Glomerular visceral epithelial cell (primary cell): ENCODE data around the gene SARNP.
"Not testable (repeated sequence)": the region's sequence is repeated elsewhere in the genome, so short reads cannot be mapped to it uniquely, and the experiment has no call there.

Experiments
- DNase-seq: peaks from one replicate; pipeline ENCODE4 v3.0.0-alpha.2; 2016; ENCODE audit errors: extremely low spot score

Gene SARNP

GRCh38 chr12:55797068-55797467, 20.5 kb downstream of the SARNP start:
- peak; percentile 16 for DNase-seq

- no peak for DNase-seq
These were observed 21.6 kb downstream of the SARNP start for GRCh38 chr12:55795950-55796349.

GRCh38 chr12:55789893-55790292, 27.6 kb downstream of the SARNP start:
- DNase-seq: no peak

DNA sequence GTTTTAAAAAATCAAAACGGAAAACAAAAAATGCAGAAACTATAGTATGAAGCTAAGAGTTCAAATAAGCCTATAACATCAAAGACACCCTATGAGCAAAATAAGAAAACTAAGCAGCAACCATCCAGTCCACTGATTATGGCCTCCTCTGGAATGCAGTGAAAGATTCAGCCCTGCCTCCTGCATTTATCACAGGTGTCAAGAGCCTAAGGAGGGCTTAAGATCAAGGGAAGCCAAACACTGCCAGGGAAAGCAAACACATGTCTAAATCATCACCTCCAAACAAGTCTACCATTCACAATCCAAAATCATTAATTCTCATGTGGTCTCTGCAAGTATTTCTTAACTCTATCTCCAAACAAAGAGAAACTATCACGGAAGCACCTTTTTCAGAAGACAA, 28.4 kb downstream of the SARNP start:
- no peak for DNase-seq

DNA sequence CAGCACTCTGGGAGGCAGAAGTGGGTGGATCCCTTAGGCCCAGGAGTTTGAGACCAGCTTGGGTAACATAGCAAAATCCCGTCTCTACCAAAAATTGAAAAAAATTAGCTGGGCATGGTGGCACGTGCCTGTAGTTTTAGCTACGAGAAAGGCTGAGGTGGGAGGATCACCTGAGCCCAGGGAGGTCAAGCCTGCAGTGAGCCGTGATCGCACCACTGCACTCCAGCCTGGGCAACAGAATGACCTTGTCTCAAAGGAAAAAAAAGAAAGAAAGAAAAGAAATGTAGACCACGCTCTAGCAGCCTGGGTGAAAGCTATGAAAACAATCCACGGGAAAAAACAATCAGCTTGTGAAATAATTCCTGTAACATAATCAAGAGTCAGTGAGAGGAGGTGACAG, 29.0 kb downstream of the SARNP start:
- no peak for DNase-seq

DNA sequence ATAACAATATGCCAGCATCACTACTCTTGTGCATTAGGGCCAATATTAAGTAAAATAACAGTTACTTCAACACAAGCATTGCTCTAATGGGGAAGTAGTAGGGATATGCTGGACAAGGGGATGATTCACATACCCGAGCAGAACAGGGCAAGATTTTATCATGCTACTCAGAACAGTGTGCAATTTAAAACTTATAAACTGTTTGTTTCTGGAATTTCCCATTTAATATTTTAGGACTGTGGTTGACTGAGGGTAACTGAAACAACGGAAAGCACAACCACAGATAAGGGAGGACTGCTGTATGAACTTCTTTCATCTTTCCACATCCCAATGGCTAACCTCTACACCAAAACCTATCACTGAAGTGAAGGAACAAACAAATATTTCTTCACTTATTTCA, 36.8 kb downstream of the SARNP start:
- no peak for DNase-seq

DNA sequence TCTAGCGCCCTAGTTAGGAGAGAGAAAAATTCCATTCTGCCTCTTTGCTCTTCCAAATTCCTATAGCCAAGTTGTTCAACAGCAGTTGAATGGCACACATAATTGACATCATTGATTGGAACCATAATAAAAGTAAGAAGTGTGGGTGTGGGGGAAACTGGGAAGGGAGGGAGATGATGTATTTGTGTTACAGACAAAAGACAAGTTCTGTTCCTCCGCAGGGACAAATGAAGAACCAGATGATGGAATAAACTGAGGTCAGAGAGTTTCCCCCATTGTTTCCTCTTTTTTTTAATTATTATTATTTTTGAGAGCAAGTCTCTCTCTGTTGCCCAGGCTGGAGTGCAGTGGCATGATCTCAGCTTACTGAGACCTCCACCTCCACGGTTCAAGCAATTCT, 39.7 kb downstream of the SARNP start:
- no peak for DNase-seq

DNA sequence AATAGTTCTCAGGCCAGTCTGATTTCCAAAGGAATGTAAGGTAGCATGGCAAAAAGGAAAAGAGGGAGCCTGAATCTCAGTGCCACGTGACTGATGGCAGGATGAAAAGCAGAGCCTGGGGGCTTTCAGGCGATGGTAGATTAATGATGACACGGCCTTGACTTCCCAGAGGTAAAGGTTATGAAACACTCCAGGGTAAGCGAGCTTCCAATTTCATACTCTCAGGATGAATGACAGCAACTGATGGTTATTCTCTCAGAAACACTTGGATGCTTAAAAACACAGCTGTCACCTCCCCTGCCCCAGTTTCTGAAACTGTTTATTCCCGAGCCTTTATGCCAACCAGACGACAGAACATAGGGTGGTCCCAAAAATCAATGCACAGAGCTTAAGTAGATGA, 45.8 kb downstream of the SARNP start:
- no peak for DNase-seq

- no peak for DNase-seq
These were observed 50.4 kb downstream of the SARNP start for GRCh38 chr12:55767156-55767555.

DNA sequence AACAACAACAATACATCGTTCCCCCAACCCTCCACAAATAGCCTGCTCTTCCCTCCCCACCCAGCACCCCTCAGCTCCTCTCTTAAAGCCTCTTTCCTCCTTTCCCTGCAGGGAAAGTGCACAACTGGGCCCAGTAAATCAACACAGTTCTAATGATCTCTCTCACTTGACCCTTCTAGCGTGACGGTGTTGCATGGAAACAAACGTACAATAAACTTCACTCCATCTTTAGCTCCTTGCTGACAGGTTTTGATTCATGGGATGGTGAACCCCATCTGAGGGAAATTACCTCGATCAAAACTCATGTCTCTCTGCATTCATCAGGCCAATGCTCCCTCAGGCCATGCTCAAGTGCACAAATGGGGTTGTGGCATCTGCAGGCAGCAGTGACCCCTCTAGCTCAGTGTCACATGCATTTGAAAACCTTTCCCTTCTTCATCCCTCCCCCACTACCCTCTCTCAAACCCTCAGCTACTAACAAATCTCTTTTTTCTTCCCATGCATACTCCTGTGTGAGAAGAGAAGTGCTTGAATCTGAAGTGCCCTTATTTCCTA, 51.7 kb downstream of the SARNP start:
- no peak for DNase-seq

DNA sequence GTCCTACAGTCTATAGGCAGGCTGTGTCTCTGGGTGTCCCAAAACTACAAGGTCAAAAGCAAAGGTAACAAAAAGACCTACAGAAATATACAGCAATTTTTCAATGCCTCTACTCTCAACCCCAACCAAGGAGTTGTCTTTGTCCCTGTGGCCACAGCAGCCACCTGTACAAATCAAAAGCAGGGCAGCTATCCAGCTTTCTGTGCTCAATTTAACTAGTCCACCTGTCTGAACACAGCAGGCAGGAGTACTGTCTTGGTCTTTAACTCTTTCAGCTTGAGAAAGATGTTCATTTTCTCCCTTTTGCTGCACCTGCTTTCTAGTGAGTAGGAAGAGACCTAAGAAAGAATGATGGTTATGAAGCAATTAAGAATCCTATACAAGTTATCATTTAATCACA, 54.9 kb downstream of the SARNP start:
- DNase-seq: no peak

GRCh38 chr12:55760663-55761062, 56.9 kb downstream of the SARNP start:
- no peak for DNase-seq

GRCh38 chr12:55758575-55758974, 58.9 kb downstream of the SARNP start:
- DNase-seq: not testable (repeated sequence)

DNA sequence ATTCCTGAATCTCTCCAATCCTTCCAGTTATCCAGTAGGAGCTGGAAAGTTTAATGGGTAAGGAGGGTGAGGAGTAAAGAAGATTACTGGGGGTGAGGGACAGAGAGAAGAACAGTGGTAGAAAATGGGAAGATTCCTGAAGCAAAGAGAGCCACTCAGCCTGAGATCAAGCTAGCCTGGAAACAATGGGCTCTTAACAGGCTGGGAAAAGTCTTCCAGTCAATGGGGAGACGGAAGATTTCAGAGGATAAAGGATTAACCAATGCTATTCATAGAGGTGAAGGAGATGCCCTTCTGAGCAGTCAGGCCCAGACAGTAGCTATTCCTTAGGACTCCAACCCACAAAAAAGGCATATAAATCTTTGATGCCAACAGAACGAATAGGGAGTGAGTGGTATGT, 59.8 kb downstream of the SARNP start:
- DNase-seq: no peak

DNA sequence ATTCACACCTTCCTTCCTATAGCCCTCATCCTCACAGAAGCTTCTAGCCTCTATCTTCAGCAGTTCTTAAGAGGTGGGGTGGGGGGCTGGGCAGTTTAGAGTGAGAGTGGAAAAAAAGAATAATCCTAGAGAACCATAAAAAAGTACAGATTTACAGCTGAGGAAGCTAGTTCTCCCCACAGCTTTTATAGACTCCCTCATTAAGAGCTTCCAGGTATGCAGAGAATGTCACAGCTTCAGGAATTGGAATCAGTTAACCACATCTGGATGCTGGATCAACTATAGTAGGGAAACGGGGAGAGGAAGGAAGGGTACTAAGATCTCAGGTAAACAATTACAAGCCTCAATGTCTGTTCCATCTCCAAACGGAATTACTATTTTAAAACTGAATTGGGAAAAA, 62.3 kb downstream of the SARNP start:
- no peak for DNase-seq

- no peak for DNase-seq
These were observed 69.1 kb downstream of the SARNP start for GRCh38 chr12:55748230-55748993.

DNA sequence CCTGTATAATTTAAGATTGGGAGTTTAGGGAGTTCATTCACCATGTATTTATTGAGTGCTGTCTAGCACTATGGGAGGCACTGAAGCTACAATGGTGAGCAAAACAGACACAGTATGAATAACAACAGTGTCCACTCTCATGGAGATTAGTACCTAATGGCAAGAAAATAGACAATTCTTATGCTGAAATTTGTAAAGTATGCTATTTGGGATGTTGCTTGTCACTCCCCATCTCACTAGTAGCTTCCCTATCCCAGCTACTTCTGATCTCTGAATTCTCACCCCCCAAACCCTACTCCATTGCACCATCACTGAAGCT, 70.7 kb downstream of the SARNP start:
- no peak for DNase-seq

DNA sequence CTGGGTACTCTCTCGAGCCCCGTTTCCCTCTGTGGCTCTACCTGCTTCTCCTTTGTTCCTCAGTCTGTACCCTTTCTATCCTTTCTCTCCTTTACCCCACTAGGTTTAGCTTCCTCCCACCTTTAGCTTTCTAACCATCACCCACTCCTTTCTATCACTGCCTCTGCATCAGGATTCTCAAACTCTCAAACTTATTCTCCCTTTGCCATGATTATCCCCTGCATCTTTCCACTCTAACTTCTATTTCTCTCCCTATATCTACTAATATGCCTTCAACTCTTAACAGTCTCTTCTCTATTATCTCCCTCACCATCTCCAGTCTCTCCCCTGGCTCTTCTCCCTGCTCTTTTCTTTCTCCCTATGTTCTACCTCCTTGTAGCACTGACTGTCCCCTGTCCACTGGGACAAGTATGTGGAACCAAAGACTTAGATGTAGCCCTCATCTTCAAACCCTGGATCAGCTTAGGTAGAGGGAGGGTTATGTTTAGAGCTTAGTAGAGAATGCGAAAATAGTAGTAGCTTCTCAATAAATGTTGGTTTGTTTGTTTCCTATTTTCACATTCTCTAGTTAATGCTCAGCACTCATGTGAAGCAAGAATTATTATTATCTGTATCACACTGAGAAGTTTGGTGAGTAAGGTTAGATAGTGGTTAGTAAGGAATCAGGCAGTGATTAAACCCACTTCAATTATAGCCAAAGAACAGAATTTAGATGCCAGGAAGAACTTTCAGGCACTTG, 71.2 kb downstream of the SARNP start:
- no peak for DNase-seq

- DNase-seq: no peak
These were observed 72.0 kb downstream of the SARNP start for GRCh38 chr12:55745361-55746173.

DNA sequence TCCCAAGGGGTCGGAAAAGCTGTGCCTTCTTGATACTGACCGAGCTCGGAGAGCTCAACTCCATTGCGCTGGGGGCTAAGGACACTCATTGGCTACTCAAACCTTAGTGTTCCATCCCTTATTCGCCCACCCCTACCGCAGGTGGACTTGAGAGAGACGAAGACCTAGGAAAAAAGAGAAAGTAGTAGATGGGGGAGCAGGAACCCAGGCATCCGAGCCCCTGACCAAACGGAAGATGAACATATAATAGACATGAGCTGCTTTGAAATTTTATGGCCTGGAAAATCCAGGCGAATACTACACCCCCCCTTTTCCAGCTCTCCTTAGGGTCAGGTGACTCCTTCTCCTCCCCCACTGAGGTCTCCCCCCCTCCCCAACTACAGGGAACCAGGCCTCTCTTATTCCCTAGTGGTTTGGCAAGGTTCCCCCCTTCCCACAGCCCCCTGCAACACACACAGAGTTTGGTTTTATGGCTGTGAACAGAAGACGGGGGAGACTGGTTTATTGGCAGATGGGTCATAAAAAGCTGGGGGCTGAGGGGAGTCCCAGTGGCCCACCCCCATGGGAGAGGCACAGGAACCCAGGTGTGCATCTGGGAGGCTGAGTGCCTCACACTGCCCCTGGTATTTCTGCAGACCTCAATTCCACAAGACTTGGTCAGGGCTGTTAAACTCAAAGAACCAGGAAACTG, 73.0 kb downstream of the SARNP start:
- DNase-seq: no peak

DNA sequence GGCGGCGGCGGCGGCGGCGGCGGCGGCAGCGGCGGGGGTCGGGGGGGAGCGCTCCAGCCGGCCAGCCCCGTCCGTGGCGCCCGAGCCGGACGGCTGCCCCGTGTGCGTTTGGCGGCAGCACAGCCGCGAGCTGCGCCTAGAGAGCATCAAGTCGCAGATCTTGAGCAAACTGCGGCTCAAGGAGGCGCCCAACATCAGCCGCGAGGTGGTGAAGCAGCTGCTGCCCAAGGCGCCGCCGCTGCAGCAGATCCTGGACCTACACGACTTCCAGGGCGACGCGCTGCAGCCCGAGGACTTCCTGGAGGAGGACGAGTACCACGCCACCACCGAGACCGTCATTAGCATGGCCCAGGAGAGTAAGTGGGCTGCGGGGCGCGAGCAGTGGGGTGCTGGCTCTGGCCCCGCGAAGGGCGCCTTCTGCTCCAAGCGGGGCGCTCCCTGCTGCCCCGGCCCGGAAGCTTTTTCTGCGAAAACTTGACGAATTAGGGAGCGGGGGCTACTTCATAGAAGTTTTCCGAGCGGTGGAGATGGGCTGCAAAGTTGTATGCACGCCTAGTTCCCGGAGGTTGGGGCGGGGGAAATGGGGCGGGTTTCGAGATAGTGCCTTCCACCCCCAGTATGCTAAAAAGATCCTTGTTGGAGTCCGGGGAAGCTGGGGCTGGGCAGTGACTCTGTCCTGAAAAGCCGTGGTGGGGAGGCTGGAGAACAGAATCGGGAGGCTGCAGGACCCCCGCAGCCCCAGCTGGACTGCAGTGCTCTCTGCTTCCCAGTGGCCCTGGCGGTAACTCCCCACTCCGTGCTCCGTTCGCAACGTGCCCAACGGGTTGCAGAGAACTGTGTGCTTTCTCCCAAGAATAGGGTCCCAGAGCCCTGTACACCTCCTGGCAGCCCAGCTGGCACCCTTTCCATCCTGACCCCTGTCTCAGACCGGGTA, 73.9 kb downstream of the SARNP start:
- DNase-seq: peak; percentile 63
